ENCODE data around the gene HTRA1.

Gene HTRA1

GRCh38 chr10:122550427-122550826, 89.1 kb downstream of the HTRA1 start:
- Histone ChIP-seq H3K4me3 (ENCODE audit: low read length) (no peak overlapping the region), H3K9ac (ENCODE audit: low read depth, low read length) (no peak overlapping the region), H3K36me3 (ENCODE audit: insufficient read depth, low read depth, low read length) (no peaks in the 10 kb centered on the region), H3K27me3 (ENCODE audit: insufficient read depth, low read length) (no peaks in the 10 kb centered on the region; the same call in 1 of the 2 replicates), H3K4me1 (ENCODE audit: insufficient read depth, low read length) (no peaks in the 10 kb centered on the region), H3K9me3 (ENCODE audit: insufficient read depth, low read depth, low read length) (no peaks in the 10 kb centered on the region), H3K27ac (ENCODE audit: low read length) (no peak overlapping the region)

GRCh38 chr10:122550983-122551382, 89.6 kb downstream of the HTRA1 start:
- Histone ChIP-seq H3K4me3 (ENCODE audit: low read length) (no peak overlapping the region), H3K9me3 (ENCODE audit: insufficient read depth, low read depth, low read length) (no peaks in the 10 kb centered on the region), H3K27me3 (ENCODE audit: insufficient read depth, low read length) (no peaks in the 10 kb centered on the region; the same call in 1 of the 2 replicates), H3K27ac (ENCODE audit: low read length) (no peak overlapping the region), H3K4me1 (ENCODE audit: insufficient read depth, low read length) (no peaks in the 10 kb centered on the region), H3K9ac (ENCODE audit: low read depth, low read length) (no peak overlapping the region), H3K36me3 (ENCODE audit: insufficient read depth, low read depth, low read length) (no peaks in the 10 kb centered on the region)

GRCh38 chr10:122551450-122551849, 90.1 kb downstream of the HTRA1 start:
- Histone ChIP-seq H3K27ac (ENCODE audit: low read length) (no peak overlapping the region), H3K9me3 (ENCODE audit: insufficient read depth, low read depth, low read length) (no peaks in the 10 kb centered on the region), H3K9ac (ENCODE audit: low read depth, low read length) (no peak overlapping the region), H3K4me1 (ENCODE audit: insufficient read depth, low read length) (no peaks in the 10 kb centered on the region), H3K27me3 (ENCODE audit: insufficient read depth, low read length) (no peaks in the 10 kb centered on the region; the same call in 1 of the 2 replicates), H3K4me3 (ENCODE audit: low read length) (no peak overlapping the region), H3K36me3 (ENCODE audit: insufficient read depth, low read depth, low read length) (no peaks in the 10 kb centered on the region)

- Histone ChIP-seq H3K9ac (ENCODE audit: low read depth, low read length) (no peak overlapping the region), H3K27me3 (ENCODE audit: insufficient read depth, low read length) (no peaks in the 10 kb centered on the region; the same call in 1 of the 2 replicates), H3K9me3 (ENCODE audit: insufficient read depth, low read depth, low read length) (no peaks in the 10 kb centered on the region), H3K27ac (ENCODE audit: low read length) (no peak overlapping the region), H3K4me3 (ENCODE audit: low read length) (no peak overlapping the region), H3K4me1 (ENCODE audit: insufficient read depth, low read length) (no peaks in the 10 kb centered on the region), H3K36me3 (ENCODE audit: insufficient read depth, low read depth, low read length) (no peaks in the 10 kb centered on the region)
Observed at GRCh38 chr10:122553341-122553740, 92.0 kb downstream of the HTRA1 start.

GRCh38 chr10:122554131-122555036, 93.0 kb downstream of the HTRA1 start:
- no peak overlapping the region for H3K9ac ChIP-seq (ENCODE audit: low read depth, low read length)
- H3K4me3 ChIP-seq (ENCODE audit: low read length), result no peak overlapping the region
- no peaks in the 10 kb centered on the region for H3K9me3 ChIP-seq (ENCODE audit: insufficient read depth, low read depth, low read length)
- no peaks in the 10 kb centered on the region for H3K4me1 ChIP-seq (ENCODE audit: insufficient read depth, low read length)
- no peaks in the 10 kb centered on the region; the same call in 1 of the 2 replicates for H3K27me3 ChIP-seq (ENCODE audit: insufficient read depth, low read length)
- no peaks in the 10 kb centered on the region for H3K36me3 ChIP-seq (ENCODE audit: insufficient read depth, low read depth, low read length)
- no peak overlapping the region for H3K27ac ChIP-seq (ENCODE audit: low read length)

GRCh38 chr10:122555442-122555841, 94.1 kb downstream of the HTRA1 start:
- Histone ChIP-seq H3K4me3 (ENCODE audit: low read length) (no peak overlapping the region), H3K36me3 (ENCODE audit: insufficient read depth, low read depth, low read length) (no peaks in the 10 kb centered on the region), H3K4me1 (ENCODE audit: insufficient read depth, low read length) (no peaks in the 10 kb centered on the region), H3K27me3 (ENCODE audit: insufficient read depth, low read length) (no peaks in the 10 kb centered on the region), H3K9ac (ENCODE audit: low read depth, low read length) (no peak overlapping the region), H3K9me3 (ENCODE audit: insufficient read depth, low read depth, low read length) (no peaks in the 10 kb centered on the region), H3K27ac (ENCODE audit: low read length) (no peak overlapping the region)

- H3K27ac ChIP-seq (ENCODE audit: low read length), result no peak overlapping the region
- H3K9me3 ChIP-seq (ENCODE audit: insufficient read depth, low read depth, low read length), result no peaks in the 10 kb centered on the region
- H3K9ac ChIP-seq (ENCODE audit: low read depth, low read length), result no peak overlapping the region
- no peaks in the 10 kb centered on the region for H3K27me3 ChIP-seq (ENCODE audit: insufficient read depth, low read length)
- no peaks in the 10 kb centered on the region for H3K4me1 ChIP-seq (ENCODE audit: insufficient read depth, low read length)
- H3K36me3 ChIP-seq (ENCODE audit: insufficient read depth, low read depth, low read length), result no peaks in the 10 kb centered on the region
- H3K4me3 ChIP-seq (ENCODE audit: low read length), result no peak overlapping the region
Observed at GRCh38 chr10:122557516-122557915, 96.2 kb downstream of the HTRA1 start.

- Histone ChIP-seq H3K9ac (ENCODE audit: low read depth, low read length) (no peak overlapping the region), H3K36me3 (ENCODE audit: insufficient read depth, low read depth, low read length) (no peaks in the 10 kb centered on the region), H3K9me3 (ENCODE audit: insufficient read depth, low read depth, low read length) (no peaks in the 10 kb centered on the region), H3K4me3 (ENCODE audit: low read length) (no peak overlapping the region), H3K4me1 (ENCODE audit: insufficient read depth, low read length) (no peaks in the 10 kb centered on the region), H3K27ac (ENCODE audit: low read length) (no peak overlapping the region), H3K27me3 (ENCODE audit: insufficient read depth, low read length) (peaks cover under 1% of the 10 kb centered on the region; the same call in 1 of the 2 replicates)
Observed at GRCh38 chr10:122558452-122558851, 97.1 kb downstream of the HTRA1 start.

GRCh38 chr10:122559228-122559627, 97.9 kb downstream of the HTRA1 start:
- H3K36me3 ChIP-seq (ENCODE audit: insufficient read depth, low read depth, low read length), result no peaks in the 10 kb centered on the region
- no peak overlapping the region for H3K27ac ChIP-seq (ENCODE audit: low read length)
- H3K9ac ChIP-seq (ENCODE audit: low read depth, low read length), result no peak overlapping the region
- H3K4me1 ChIP-seq (ENCODE audit: insufficient read depth, low read length), result no peaks in the 10 kb centered on the region
- H3K9me3 ChIP-seq (ENCODE audit: insufficient read depth, low read depth, low read length), result no peaks in the 10 kb centered on the region
- H3K27me3 ChIP-seq (ENCODE audit: insufficient read depth, low read length), result peaks cover 4% of the 10 kb centered on the region; the same call in 1 of the 2 replicates
- H3K4me3 ChIP-seq (ENCODE audit: low read length), result no peak overlapping the region

GRCh38 chr10:122560279-122560804, 99.0 kb downstream of the HTRA1 start, which contains the start of gene DMBT1:
Gene DMBT1, plus strand, starts transcription at chr10:122560754. Its CDS starts 17 bp downstream, at chr10:122560771.
- H3K4me3 ChIP-seq (ENCODE audit: low read length), result no peak within 1 kb of the TSS

GRCh38 chr10:122561212-122561611, 99.9 kb downstream of the HTRA1 start:
- H3K27me3 ChIP-seq (ENCODE audit: insufficient read depth, low read length), result peaks cover 4% of the 10 kb centered on the region; the same call in 1 of the 2 replicates

More at GRCh38 chr10:122560279-122560804, 99.0 kb downstream of the HTRA1 start, which contains the start of gene DMBT1:
- Histone ChIP-seq H3K36me3 (ENCODE audit: insufficient read depth, low read depth, low read length) (no peaks in the 10 kb centered on the region), H3K9ac (ENCODE audit: low read depth, low read length) (no peak within 1 kb of the TSS), H3K27ac (ENCODE audit: low read length) (no peak within 1 kb of the TSS), H3K9me3 (ENCODE audit: insufficient read depth, low read depth, low read length) (no peaks in the 10 kb centered on the region), H3K27me3 (ENCODE audit: insufficient read depth, low read length) (peaks cover 4% of the 10 kb centered on the region; the same call in 1 of the 2 replicates), H3K4me1 (ENCODE audit: insufficient read depth, low read length) (no peaks in the 10 kb centered on the region)

GRCh38 chr10:122561792-122562191, 100.4 kb downstream of the HTRA1 start:
- Histone ChIP-seq H3K36me3 (ENCODE audit: insufficient read depth, low read depth, low read length) (no peaks in the 10 kb centered on the region), H3K4me3 (ENCODE audit: low read length) (no peak overlapping the region), H3K27ac (ENCODE audit: low read length) (no peak overlapping the region), H3K27me3 (ENCODE audit: insufficient read depth, low read length) (peaks cover 4% of the 10 kb centered on the region; the same call in 1 of the 2 replicates), H3K4me1 (ENCODE audit: insufficient read depth, low read length) (no peaks in the 10 kb centered on the region), H3K9ac (ENCODE audit: low read depth, low read length) (no peak overlapping the region), H3K9me3 (ENCODE audit: insufficient read depth, low read depth, low read length) (no peaks in the 10 kb centered on the region)

More at GRCh38 chr10:122561212-122561611, 99.9 kb downstream of the HTRA1 start:
- no peak overlapping the region for H3K9ac ChIP-seq (ENCODE audit: low read depth, low read length)
- H3K9me3 ChIP-seq (ENCODE audit: insufficient read depth, low read depth, low read length), result no peaks in the 10 kb centered on the region
- no peak overlapping the region for H3K27ac ChIP-seq (ENCODE audit: low read length)
- no peak overlapping the region for H3K4me3 ChIP-seq (ENCODE audit: low read length)
- no peaks in the 10 kb centered on the region for H3K4me1 ChIP-seq (ENCODE audit: insufficient read depth, low read length)
- no peaks in the 10 kb centered on the region for H3K36me3 ChIP-seq (ENCODE audit: insufficient read depth, low read depth, low read length)

Data from iPS-20b (cell line).